Cortex of kidney (tissue), 1 donor: Measurements from ENCODE around the gene GNAI3.

Experiments
- DNase-seq: peaks from one replicate; lab custom pipeline; 2025; lab: John Stamatoyannopoulos, UW

Gene GNAI3

GRCh38 chr1:109546311-109547109 is 1.9 kb upstream of the GNAI3 start:
- no peak for DNase-seq

- no peak for DNase-seq
Observed at GRCh38 chr1:109547463-109548320, 723 bp upstream of the GNAI3 start.

GRCh38 chr1:109556563-109556962 is 8.1 kb downstream of the GNAI3 start:
- no peak for DNase-seq

- DNase-seq = no peak
Observed at GRCh38 chr1:109557520-109557919, 9.1 kb downstream of the GNAI3 start.

- DNase-seq = no peak
Observed at GRCh38 chr1:109559995-109560394, 11.6 kb downstream of the GNAI3 start.

- DNase-seq = no peak
Observed at GRCh38 chr1:109564194-109564878, 15.9 kb downstream of the GNAI3 start.

GRCh38 chr1:109565241-109565640 is 16.8 kb downstream of the GNAI3 start:
- no peak for DNase-seq

- DNase-seq = no peak
Observed at GRCh38 chr1:109566982-109567381, 18.6 kb downstream of the GNAI3 start.

- DNase-seq = no peak
Observed at GRCh38 chr1:109567877-109568672, 19.7 kb downstream of the GNAI3 start.

GRCh38 chr1:109569323-109569722 is 20.9 kb downstream of the GNAI3 start:
- no peak for DNase-seq

GRCh38 chr1:109570414-109570813 is 22.0 kb downstream of the GNAI3 start:
- DNase-seq = no peak

GRCh38 chr1:109573785-109574184 is 25.4 kb downstream of the GNAI3 start:
- no peak for DNase-seq

GRCh38 chr1:109578947-109579443 is 30.6 kb downstream of the GNAI3 start:
- DNase-seq = no peak

- DNase-seq = no peak
Observed at GRCh38 chr1:109579491-109579890, 31.1 kb downstream of the GNAI3 start.

GRCh38 chr1:109582021-109582420 is 33.6 kb downstream of the GNAI3 start:
- no peak for DNase-seq

GRCh38 chr1:109584766-109585165 is 36.4 kb downstream of the GNAI3 start:
- DNase-seq = no peak

GRCh38 chr1:109586055-109586454 is 37.6 kb downstream of the GNAI3 start:
- DNase-seq = no peak

- DNase-seq = no peak
Observed at GRCh38 chr1:109589177-109589576, 40.8 kb downstream of the GNAI3 start.

- DNase-seq = no peak
Observed at GRCh38 chr1:109589679-109590078, 41.3 kb downstream of the GNAI3 start.

- no peak for DNase-seq
Observed at GRCh38 chr1:109592916-109593315, 44.5 kb downstream of the GNAI3 start.

- DNase-seq = no peak
Observed at GRCh38 chr1:109595531-109595930, 47.1 kb downstream of the GNAI3 start.

- no peak for DNase-seq
Observed at GRCh38 chr1:109598156-109598555, 49.7 kb downstream of the GNAI3 start.
